Muscle layer of duodenum (tissue), 2 donors: Measurements from ENCODE around the gene LRRC25.

Source experiments
- H3K27ac ChIP-seq: one replicate; pipeline ENCODE4 v1.7.0; 2013; ENCODE audit warnings: mild to moderate bottlenecking, low read length
- H3K27me3 ChIP-seq: one replicate; pipeline ENCODE4 v1.7.0; 2013; ENCODE audit warnings: low read depth, mild to moderate bottlenecking, control low read depth, low read length
- H3K36me3 ChIP-seq, 2 donors: one replicate each; pipeline ENCODE4 v1.7.0; 2013; ENCODE audit warnings: low read length in 2 of 2, control low read depth in 1 of 2, mild to moderate bottlenecking in 1 of 2; ENCODE audit not compliant: insufficient read depth in 2 of 2, control insufficient read depth in 1 of 2
- H3K4me1 ChIP-seq, 2 donors: one replicate each; pipeline ENCODE4 v1.7.0; 2013; ENCODE audit warnings: low read length in 2 of 2, mild to moderate bottlenecking in 2 of 2, control low read depth in 1 of 2, moderate library complexity in 1 of 2; ENCODE audit not compliant: insufficient read depth in 2 of 2, control insufficient read depth in 1 of 2
- H3K4me3 ChIP-seq, 2 donors: one replicate each; pipeline ENCODE4 v1.7.0; 2013; ENCODE audit warnings: low read length in 2 of 2, low read depth in 1 of 2, mild to moderate bottlenecking in 1 of 2
- H3K9me3 ChIP-seq, 2 donors: one replicate each; pipeline ENCODE4 v1.7.0; 2013; ENCODE audit warnings: low read length in 2 of 2, control low read depth in 1 of 2, mild to moderate bottlenecking in 1 of 2; ENCODE audit not compliant: control insufficient read depth in 1 of 2
- donor health status: healthy.

The LRRC25 gene

GRCh38 chr19:18427743-18428113 is 30.3 kb upstream of the LRRC25 start:
- H3K4me1 ChIP-seq = peaks cover 6 to 45% of the 10 kb centered on the region in 2 donors
- H3K27ac ChIP-seq = no peak overlapping the region
- H3K9me3 ChIP-seq = no peaks in the 10 kb centered on the region

GRCh38 chr19:18427080-18427742 is 29.8 kb upstream of the LRRC25 start:
- Histone ChIP-seq H3K4me1 (peaks cover 6 to 45% of the 10 kb centered on the region in 2 donors), H3K27ac (no peak overlapping the region)

More at GRCh38 chr19:18427743-18428113, 30.3 kb upstream of the LRRC25 start:
- no peaks in the 10 kb centered on the region for H3K27me3 ChIP-seq
- no peak overlapping the region for H3K4me3 ChIP-seq
- H3K36me3 ChIP-seq = no peaks in the 10 kb centered on the region

GRCh38 chr19:18426416-18426767 is 29.0 kb upstream of the LRRC25 start:
- Histone ChIP-seq H3K4me1 (peaks cover 6 to 43% of the 10 kb centered on the region in 2 donors), H3K27ac (no peak overlapping the region), H3K9me3 (no peaks in the 10 kb centered on the region), H3K27me3 (no peaks in the 10 kb centered on the region), H3K36me3 (no peaks in the 10 kb centered on the region), H3K4me3 (no peak overlapping the region)

More at GRCh38 chr19:18427080-18427742, 29.8 kb upstream of the LRRC25 start:
- Histone ChIP-seq H3K36me3 (no peaks in the 10 kb centered on the region), H3K4me3 (no peak overlapping the region), H3K27me3 (no peaks in the 10 kb centered on the region), H3K9me3 (no peaks in the 10 kb centered on the region)

- Histone ChIP-seq H3K27ac (no peak overlapping the region), H3K4me3 (no peak overlapping the region), H3K27me3 (no peaks in the 10 kb centered on the region)
Measured at GRCh38 chr19:18425515-18426415, 28.3 kb upstream of the LRRC25 start.

GRCh38 chr19:18424890-18425514 is 27.6 kb upstream of the LRRC25 start:
- Histone ChIP-seq H3K9me3 (no peaks in the 10 kb centered on the region), H3K4me3 (no peak overlapping the region), H3K27ac (no peak overlapping the region), H3K4me1 (peaks cover 6 to 52% of the 10 kb centered on the region in 2 donors), H3K36me3 (no peaks in the 10 kb centered on the region), H3K27me3 (no peaks in the 10 kb centered on the region)

More at GRCh38 chr19:18425515-18426415, 28.3 kb upstream of the LRRC25 start:
- Histone ChIP-seq H3K36me3 (no peaks in the 10 kb centered on the region), H3K4me1 (peaks cover 6 to 49% of the 10 kb centered on the region in 2 donors), H3K9me3 (no peaks in the 10 kb centered on the region)

- H3K9me3 ChIP-seq = no peaks in the 10 kb centered on the region
- H3K36me3 ChIP-seq = no peaks in the 10 kb centered on the region
- no peak overlapping the region for H3K27ac ChIP-seq
- H3K4me3 ChIP-seq = no peak overlapping the region
- H3K27me3 ChIP-seq = no peaks in the 10 kb centered on the region
- H3K4me1 ChIP-seq = peaks cover 6 to 47% of the 10 kb centered on the region in 2 donors
Measured at GRCh38 chr19:18424122-18424889, 26.9 kb upstream of the LRRC25 start.

GRCh38 chr19:18423258-18424020 is 26.0 kb upstream of the LRRC25 start:
- peaks cover 11 to 44% of the 10 kb centered on the region in 2 donors for H3K4me1 ChIP-seq
- no peak overlapping the region for H3K4me3 ChIP-seq
- H3K9me3 ChIP-seq = no peaks in the 10 kb centered on the region
- H3K27me3 ChIP-seq = no peaks in the 10 kb centered on the region
- H3K36me3 ChIP-seq = no peaks in the 10 kb centered on the region
- H3K27ac ChIP-seq = no peak overlapping the region

- H3K27ac ChIP-seq = no peak overlapping the region
Measured at GRCh38 chr19:18422530-18423191, 25.2 kb upstream of the LRRC25 start.

GRCh38 chr19:18421371-18421959 is 24.0 kb upstream of the LRRC25 start:
- H3K4me1 ChIP-seq = peaks cover 13 to 61% of the 10 kb centered on the region in 2 donors
- peak overlapping the region in 1 of 2 donors; percentile 72 for H3K4me3 ChIP-seq
- H3K27me3 ChIP-seq = peaks cover 1% of the 10 kb centered on the region
- H3K9me3 ChIP-seq = no peaks in the 10 kb centered on the region
- H3K27ac ChIP-seq = no peak overlapping the region
- no peaks in the 10 kb centered on the region for H3K36me3 ChIP-seq

More at GRCh38 chr19:18422530-18423191, 25.2 kb upstream of the LRRC25 start:
- no peaks in the 10 kb centered on the region for H3K36me3 ChIP-seq
- H3K9me3 ChIP-seq = no peaks in the 10 kb centered on the region
- peaks cover 13 to 51% of the 10 kb centered on the region in 2 donors for H3K4me1 ChIP-seq
- no peaks in the 10 kb centered on the region for H3K27me3 ChIP-seq
- H3K4me3 ChIP-seq = no peak overlapping the region

- peaks cover 6% of the 10 kb centered on the region for H3K27me3 ChIP-seq
- peak overlapping the region in 1 of 2 donors; percentile 72 for H3K4me3 ChIP-seq
- peaks cover 9 to 61% of the 10 kb centered on the region in 2 donors for H3K4me1 ChIP-seq
- no peak overlapping the region for H3K27ac ChIP-seq
- H3K9me3 ChIP-seq = no peaks in the 10 kb centered on the region
- no peaks in the 10 kb centered on the region for H3K36me3 ChIP-seq
Measured at GRCh38 chr19:18420930-18421329, 23.5 kb upstream of the LRRC25 start.
